Natural killer cell treated with Interleukin-12 subunit alpha and Interleukin-12 subunit beta and Interleukin-15 and Interleukin-18, amount 100 ng/mL, for 72 hours (primary cell): ENCODE measurements around the gene KIRREL3. TPM values are rescaled to one million over a fixed set of nuclear protein-coding genes. Genes with fewer than 3 reads are reported as not detected.

Experiments
- ATAC-seq, 2 donors: fragments of 150-1000 bp; cut with Tn5 transposase in 1 of 2; sonication (Bioruptor Pico), chemical (Tn5 transposase) in 1 of 2; 2 replicates each; pipeline ENCODE4 v1.10.0; 2021
- DNase-seq: peaks from one replicate; pipeline ENCODE4 v3.0.0; 2022; ENCODE audit warnings: low spot score
- H3K27ac Mint-ChIP-seq, 2 donors: 1 replicate in 1 of 2; 2 replicates in 1 of 2; pipeline ENCODE4 v1.8.0; 2022; ENCODE audit warnings: mixed read lengths in 2 of 2, mild to moderate bottlenecking in 1 of 2, moderate library complexity in 1 of 2
- H3K27me3 Mint-ChIP-seq, 2 donors: 1 replicate in 1 of 2; 2 replicates in 1 of 2; pipeline ENCODE4 v1.8.0; 2022; ENCODE audit warnings: mixed read lengths in 2 of 2
- H3K36me3 Mint-ChIP-seq: one replicate; pipeline ENCODE4 v1.8.0; 2022; ENCODE audit warnings: mixed read lengths
- H3K4me1 Mint-ChIP-seq, 2 donors: 1 replicate in 1 of 2; 2 replicates in 1 of 2; pipeline ENCODE4 v1.8.0; 2022; ENCODE audit warnings: low read depth in 2 of 2, mixed read lengths in 2 of 2, mild to moderate bottlenecking in 1 of 2
- H3K4me3 Mint-ChIP-seq: one replicate; pipeline ENCODE4 v1.8.0; 2022; ENCODE audit warnings: mixed read lengths
- H3K9me3 Mint-ChIP-seq: 2 replicates; pipeline ENCODE4 v1.8.0; 2022; ENCODE audit warnings: mixed read lengths
- total RNA-seq, 2 donors: library from RNA; stranded (reverse); gene quantifications; one replicate each; pipeline ENCODE4 v1.2.3, GENCODE V29; 2022

The KIRREL3 gene
- total RNA-seq, 2 donors from 2014 or later = not detected

GRCh38 chr11:126929179-126930061 is 71.2 kb downstream of the KIRREL3 start:
- no peak overlapping the region for H3K4me3 Mint-ChIP-seq
- ATAC-seq (no peak), DNase-seq (no peak)
- H3K9me3 Mint-ChIP-seq = no peaks in the 10 kb centered on the region
- no peak overlapping the region for H3K27ac Mint-ChIP-seq
- H3K4me1 Mint-ChIP-seq = no peaks in the 10 kb centered on the region
- H3K36me3 Mint-ChIP-seq = no peaks in the 10 kb centered on the region
- peaks cover 24 to 46% of the 10 kb centered on the region in 2 donors for H3K27me3 Mint-ChIP-seq

GRCh38 chr11:126927623-126928022 is 72.9 kb downstream of the KIRREL3 start:
- no peaks in the 10 kb centered on the region for H3K36me3 Mint-ChIP-seq
- H3K27me3 Mint-ChIP-seq = peaks cover 24 to 40% of the 10 kb centered on the region in 2 donors
- H3K4me1 Mint-ChIP-seq = no peaks in the 10 kb centered on the region
- no peaks in the 10 kb centered on the region for H3K9me3 Mint-ChIP-seq
- DNase-seq (no peak), ATAC-seq (no peak)
- no peak overlapping the region for H3K27ac Mint-ChIP-seq
- H3K4me3 Mint-ChIP-seq = no peak overlapping the region

- H3K27ac Mint-ChIP-seq = no peak overlapping the region
- ATAC-seq (no peak), DNase-seq (no peak)
- H3K4me1 Mint-ChIP-seq = no peaks in the 10 kb centered on the region
- no peaks in the 10 kb centered on the region for H3K36me3 Mint-ChIP-seq
- H3K27me3 Mint-ChIP-seq = peaks cover 21 to 36% of the 10 kb centered on the region in 2 donors
- no peak overlapping the region for H3K4me3 Mint-ChIP-seq
- no peaks in the 10 kb centered on the region for H3K9me3 Mint-ChIP-seq
Observed at GRCh38 chr11:126926376-126926791, 74.2 kb downstream of the KIRREL3 start.

GRCh38 chr11:126925321-126926093 is 75.1 kb downstream of the KIRREL3 start:
- Mint-ChIP-seq H3K4me1 (no peaks in the 10 kb centered on the region), H3K36me3 (no peaks in the 10 kb centered on the region), H3K27me3 (peaks cover 17 to 30% of the 10 kb centered on the region in 2 donors), H3K27ac (no peak overlapping the region), H3K9me3 (no peaks in the 10 kb centered on the region), H3K4me3 (no peak overlapping the region)
- ATAC-seq (peak; percentile 17 to 29), DNase-seq (no peak)

GRCh38 chr11:126924376-126925040 is 76.1 kb downstream of the KIRREL3 start:
- peaks cover 13 to 26% of the 10 kb centered on the region in 2 donors for H3K27me3 Mint-ChIP-seq
- no peak for DNase-seq

GRCh38 chr11:126920833-126921232 is 79.7 kb downstream of the KIRREL3 start:
- H3K9me3 Mint-ChIP-seq = no peaks in the 10 kb centered on the region
- H3K36me3 Mint-ChIP-seq = no peaks in the 10 kb centered on the region
- H3K4me1 Mint-ChIP-seq = no peaks in the 10 kb centered on the region
- no peak for ATAC-seq
- no peak overlapping the region for H3K4me3 Mint-ChIP-seq
- DNase-seq = no peak
- H3K27me3 Mint-ChIP-seq = peaks cover 5 to 6% of the 10 kb centered on the region in 2 donors
- no peak overlapping the region for H3K27ac Mint-ChIP-seq

More at GRCh38 chr11:126924376-126925040, 76.1 kb downstream of the KIRREL3 start:
- Mint-ChIP-seq H3K27ac (no peak overlapping the region), H3K4me3 (no peak overlapping the region), H3K4me1 (no peaks in the 10 kb centered on the region), H3K9me3 (no peaks in the 10 kb centered on the region), H3K36me3 (no peaks in the 10 kb centered on the region)
- ATAC-seq = no peak

GRCh38 chr11:126919147-126919823 is 81.3 kb downstream of the KIRREL3 start:
- Mint-ChIP-seq H3K9me3 (no peaks in the 10 kb centered on the region), H3K27me3 (peaks cover 0 to 5% of the 10 kb centered on the region in 2 donors), H3K4me1 (no peaks in the 10 kb centered on the region), H3K27ac (no peak overlapping the region), H3K4me3 (no peak overlapping the region), H3K36me3 (no peaks in the 10 kb centered on the region)
- ATAC-seq (no peak), DNase-seq (no peak)

- H3K4me3 Mint-ChIP-seq = no peak overlapping the region
- no peak overlapping the region for H3K27ac Mint-ChIP-seq
- H3K9me3 Mint-ChIP-seq = no peaks in the 10 kb centered on the region
- no peaks in the 10 kb centered on the region for H3K27me3 Mint-ChIP-seq
- no peaks in the 10 kb centered on the region for H3K4me1 Mint-ChIP-seq
- DNase-seq = no peak
- no peaks in the 10 kb centered on the region for H3K36me3 Mint-ChIP-seq
- no peak for ATAC-seq
Observed at GRCh38 chr11:126918556-126918955, 82.0 kb downstream of the KIRREL3 start.

- H3K27me3 Mint-ChIP-seq = no peaks in the 10 kb centered on the region
- peak; percentile 40 to 85 for ATAC-seq
- no peak for DNase-seq
- no peak overlapping the region for H3K4me3 Mint-ChIP-seq
- H3K4me1 Mint-ChIP-seq = no peaks in the 10 kb centered on the region
- H3K9me3 Mint-ChIP-seq = no peaks in the 10 kb centered on the region
- no peak overlapping the region for H3K27ac Mint-ChIP-seq
- no peaks in the 10 kb centered on the region for H3K36me3 Mint-ChIP-seq
Observed at GRCh38 chr11:126917531-126918204, 82.9 kb downstream of the KIRREL3 start.

GRCh38 chr11:126915430-126915829 is 85.1 kb downstream of the KIRREL3 start:
- no peaks in the 10 kb centered on the region for H3K9me3 Mint-ChIP-seq
- DNase-seq (no peak), ATAC-seq (no peak)
- no peak overlapping the region for H3K4me3 Mint-ChIP-seq
- H3K4me1 Mint-ChIP-seq = no peaks in the 10 kb centered on the region
- H3K36me3 Mint-ChIP-seq = no peaks in the 10 kb centered on the region
- no peak overlapping the region for H3K27ac Mint-ChIP-seq
- H3K27me3 Mint-ChIP-seq = peaks cover 3 to 7% of the 10 kb centered on the region in 2 donors

- Mint-ChIP-seq H3K36me3 (no peaks in the 10 kb centered on the region), H3K27me3 (peaks cover 3 to 7% of the 10 kb centered on the region in 2 donors), H3K4me1 (no peaks in the 10 kb centered on the region), H3K9me3 (no peaks in the 10 kb centered on the region), H3K27ac (no peak overlapping the region), H3K4me3 (no peak overlapping the region)
- DNase-seq = no peak
- no peak for ATAC-seq
Observed at GRCh38 chr11:126914941-126915340, 85.6 kb downstream of the KIRREL3 start.

GRCh38 chr11:126914166-126914565 is 86.4 kb downstream of the KIRREL3 start:
- no peak for DNase-seq
- peaks cover 3 to 7% of the 10 kb centered on the region in 2 donors for H3K27me3 Mint-ChIP-seq
- no peak for ATAC-seq
- H3K4me3 Mint-ChIP-seq = no peak overlapping the region
- no peak overlapping the region for H3K27ac Mint-ChIP-seq
- no peaks in the 10 kb centered on the region for H3K4me1 Mint-ChIP-seq
- H3K36me3 Mint-ChIP-seq = no peaks in the 10 kb centered on the region
- H3K9me3 Mint-ChIP-seq = no peaks in the 10 kb centered on the region

- ATAC-seq = no peak
- Mint-ChIP-seq H3K36me3 (no peaks in the 10 kb centered on the region), H3K4me3 (no peak overlapping the region), H3K27ac (no peak overlapping the region), H3K9me3 (no peaks in the 10 kb centered on the region), H3K27me3 (peaks cover 17 to 23% of the 10 kb centered on the region in 2 donors), H3K4me1 (no peaks in the 10 kb centered on the region)
- no peak for DNase-seq
Observed at GRCh38 chr11:126904520-126904919, 96.0 kb downstream of the KIRREL3 start.
